Endothelial cell of umbilical vein (primary cell): ENCODE measurements around the gene TENT5C. TPM values are rescaled to one million over a fixed set of nuclear protein-coding genes. Genes with fewer than 3 reads are reported as not detected.

Experiments used
- BruUV-seq: library from RNA; stranded (reverse); fragments of 400-500 nt; replicated peaks from 2 replicates; lab custom pipeline; 2021; lab: Mats Ljungman, UMichigan
- CTCF ChIA-PET: fragments of 300-600, 350-600 bp; sonication (Branson Sonifier 250); formaldehyde crosslinking; loops from one replicate; lab custom pipeline; 2021; ENCODE audit warnings: antibody characterized with exemption, inconsistent platforms; lab: Charles Lee
- POLR2A ChIA-PET: fragments of 300-600, 350-600 bp; sonication (Branson Sonifier 250); formaldehyde crosslinking; loops from one replicate; lab custom pipeline; 2021; ENCODE audit warnings: antibody characterized with exemption, inconsistent platforms; lab: Charles Lee
- DNase-seq: peaks from one replicate; pipeline ENCODE4 v3.0.0-alpha.2; 2011; ENCODE audit warnings: low read depth, low spot score
- FAIRE-seq: peaks from 2 replicates; lab custom pipeline; 2011; peaks lifted over from hg19 to GRCh38; lab: Jason Lieb, UNC
- H2AFZ ChIP-seq: 2 replicates; pipeline ENCODE4 v1.6.0; 2012; ENCODE audit warnings: low read depth, low read length, control low read depth, inconsistent platforms
- H3K27ac ChIP-seq: 2 replicates; pipeline ENCODE4 v1.5.1; 2011; ENCODE audit warnings: low read depth, mild to moderate bottlenecking, control low read depth, low read length, moderate library complexity; ENCODE audit not compliant: insufficient read depth
- H3K27me3 ChIP-seq, 2 experiments: 2 replicates each; pipeline versions ENCODE4 v1.6.0 to v1.6.1; 2011; ENCODE audit warnings: low read length in 2 of 2, mixed read lengths in 1 of 2; ENCODE audit not compliant: control insufficient read depth in 2 of 2, insufficient read depth in 2 of 2
- H3K36me3 ChIP-seq, 2 experiments: 2 replicates in 1 of 2; 3 replicates in 1 of 2; pipeline ENCODE4 v1.5.1; 2011; ENCODE audit warnings: low read length in 2 of 2, mild to moderate bottlenecking in 1 of 2, moderate library complexity in 1 of 2; ENCODE audit not compliant: control insufficient read depth in 2 of 2, insufficient read depth in 2 of 2; ENCODE audit errors: extremely low read depth in 1 of 2
- H3K4me1 ChIP-seq: 3 replicates; pipeline ENCODE4 v1.5.1; 2011; ENCODE audit warnings: mild to moderate bottlenecking, low read length; ENCODE audit not compliant: control insufficient read depth, insufficient read depth; ENCODE audit errors: extremely low read depth
- H3K4me2 ChIP-seq: 2 replicates; pipeline ENCODE4 v1.6.1; 2011; ENCODE audit warnings: low read length, control low read depth, mixed read lengths; ENCODE audit not compliant: insufficient read depth
- H3K4me3 ChIP-seq, 3 experiments: fragments of 200-600 bp in 1 of 3; sonication (generic), shearing (Covaris generic) in 1 of 3; replicated peaks in 1 of 3; 2 replicates each; pipeline ENCODE4 v1.5.1; 2011 to 2016; ENCODE audit warnings: control low read depth in 3 of 3, low read length in 3 of 3, mild to moderate bottlenecking in 2 of 3, inconsistent platforms in 1 of 3, low read depth in 1 of 3, moderate library complexity in 1 of 3; ENCODE audit not compliant: insufficient read depth in 1 of 3
- H3K79me2 ChIP-seq: 2 replicates; pipeline ENCODE4 v1.6.0; 2012; ENCODE audit warnings: low read length, inconsistent platforms; ENCODE audit not compliant: control insufficient read depth, insufficient read depth
- H3K9ac ChIP-seq: replicated peaks from 2 replicates; pipeline ENCODE3; 2011; ENCODE audit warnings: low read length, control low read depth; ENCODE audit not compliant: insufficient read depth; ENCODE audit errors: extremely low read depth
- H3K9me1 ChIP-seq: replicated peaks from 3 replicates; pipeline ENCODE4 v1.6.0; 2011; ENCODE audit warnings: mild to moderate bottlenecking, low read length; ENCODE audit not compliant: control insufficient read depth, insufficient read depth; ENCODE audit errors: extremely low read depth
- H3K9me3 ChIP-seq: replicated peaks from 2 replicates; pipeline ENCODE4 v1.5.1; 2012; ENCODE audit warnings: low read length, inconsistent platforms; ENCODE audit not compliant: control insufficient read depth, insufficient read depth
- H4K20me1 ChIP-seq: replicated peaks from 2 replicates; pipeline ENCODE3; 2011; ENCODE audit warnings: mild to moderate bottlenecking, low read length; ENCODE audit not compliant: control insufficient read depth, insufficient read depth; ENCODE audit errors: extremely low read depth
- EZH2 ChIP-seq: IDR thresholded peaks from 2 replicates; pipeline ENCODE4 v1.6.1; 2012; ENCODE audit warnings: borderline replicate concordance, low read depth, mild to moderate bottlenecking, moderate library complexity, low read length, inconsistent platforms; ENCODE audit not compliant: severe bottlenecking
- FOS ChIP-seq: IDR thresholded peaks from 2 replicates; pipeline ENCODE4 v1.6.1; 2011; ENCODE audit warnings: mild to moderate bottlenecking, low read length, moderate library complexity, borderline replicate concordance; ENCODE audit not compliant: insufficient read depth
- GATA2 ChIP-seq: IDR thresholded peaks from 2 replicates; pipeline ENCODE4 v1.7.0; 2011; ENCODE audit warnings: low read depth, mild to moderate bottlenecking, moderate library complexity, mixed read lengths, low read length; ENCODE audit not compliant: insufficient read length, insufficient read depth
- JUN ChIP-seq: IDR thresholded peaks from 2 replicates; pipeline ENCODE4 v1.6.1; 2011; ENCODE audit warnings: borderline replicate concordance, low read depth; ENCODE audit not compliant: insufficient read length, insufficient read depth
- MAX ChIP-seq: IDR thresholded peaks from 2 replicates; pipeline ENCODE4 v1.6.1; 2011; ENCODE audit not compliant: insufficient read depth, insufficient read length
- MYC ChIP-seq: IDR thresholded peaks from one replicate; pipeline ENCODE4 v1.6.1; 2011; ENCODE audit warnings: mild to moderate bottlenecking, low read depth, low read length
- POLR2A ChIP-seq: IDR thresholded peaks from 2 replicates; pipeline ENCODE4 v1.6.1; 2012; ENCODE audit warnings: low read depth, mild to moderate bottlenecking, control low read depth, low read length
- POLR2AphosphoS5 ChIP-seq: IDR thresholded peaks from 2 replicates; pipeline ENCODE4 v1.6.1; 2012; ENCODE audit warnings: low read depth, mild to moderate bottlenecking, control low read depth, low read length, moderate library complexity; ENCODE audit not compliant: insufficient read depth
- dilution Hi-C: fragments of 300-500 bp; cut with MboI; formaldehyde crosslinking; loops from one replicate; pipeline ENCODE4 v1.15.0; 2019; ENCODE audit warnings: low sequenced_read_pairs; ENCODE audit not compliant: extremely low pct_ligation_motif_present
- intact Hi-C: fragments of 100-400 bp; cut with micrococcal nuclease; formaldehyde crosslinking; loops from one replicate; pipeline ENCODE4 v1.10.0; 2022
- polyA plus RNA-seq, 4 experiments: library from polyadenylated mRNA; depleted of rRNA in 3 of 4; stranded (reverse) in 3 of 4; unstranded in 1 of 4; fragments of >200 nt; gene quantifications; 2 replicates each; pipeline versions ENCODE4 v1.2.1 to v1.2.3, GENCODE V29; 2011 to 2012; ENCODE audit warnings: missing spikeins in 1 of 4
- total RNA-seq: library from RNA; stranded (reverse); gene quantifications from 2 replicates; pipeline ENCODE4 v1.2.3, GENCODE V29; 2021
- TF ChIP-seq, protein P1 (sequence below), 2 donors: IDR thresholded peaks; 1 replicate in 1 of 2; 2 replicates in 1 of 2; pipeline ENCODE4 v1.5.1; 2011; ENCODE audit warnings: low read length in 2 of 2, mild to moderate bottlenecking in 2 of 2, moderate library complexity in 2 of 2, control low read depth in 1 of 2, inconsistent platforms in 1 of 2, low read depth in 1 of 2; ENCODE audit not compliant: insufficient read depth in 1 of 2; ENCODE audit errors: extremely low read depth in 1 of 2

The TENT5C gene
- total and polyA plus RNA-seq, 2 donors (not counting 3 experiments of a cell fraction or from before 2014, with no cell fraction given), result 0.06 to 0.22 TPM

DNA sequence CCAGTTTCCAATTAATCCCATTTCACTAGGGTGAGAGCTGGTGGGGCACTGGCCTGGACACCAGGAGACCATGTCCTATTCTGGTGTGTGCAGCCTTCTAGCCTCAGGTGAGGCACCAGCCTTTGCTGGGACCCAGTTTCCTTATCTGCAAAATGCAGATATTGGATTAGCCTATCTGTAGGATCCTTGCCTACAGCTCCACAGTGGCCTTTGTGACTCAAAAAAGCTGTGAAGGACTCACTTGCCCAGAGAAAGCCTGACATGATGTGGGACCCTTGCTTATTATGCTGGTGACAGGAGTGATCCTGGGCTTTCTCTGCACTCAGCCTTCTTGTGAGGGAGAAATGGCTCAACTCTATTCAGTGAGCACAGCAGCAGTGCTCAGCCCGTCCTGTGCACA lies 32.3 kb downstream of the TENT5C start:
- dilution Hi-C loops, result no loop called here
- no peaks in the 10 kb centered on the region for H3K79me2 ChIP-seq
- no peak overlapping the region for H3K4me2 ChIP-seq
- H3K36me3 ChIP-seq, result no peaks in the 10 kb centered on the region
- ChIA-PET POLR2A (no interaction called here), CTCF (no interaction called here)
- H3K27ac ChIP-seq, result no peak overlapping the region
- H3K27me3 ChIP-seq, result peaks cover 0 to 10% of the 10 kb centered on the region in 2 experiments
- BruUV-seq, result no TSS peak
- no peak for DNase-seq
- TF ChIP-seq FOS (no peak), MYC (no peak), JUN (no peak), EZH2 (no peak), POLR2A (no peak), MAX (no peak), POLR2AphosphoS5 (no peak), GATA2 (no peak)
- TF ChIP-seq, protein P1, sequence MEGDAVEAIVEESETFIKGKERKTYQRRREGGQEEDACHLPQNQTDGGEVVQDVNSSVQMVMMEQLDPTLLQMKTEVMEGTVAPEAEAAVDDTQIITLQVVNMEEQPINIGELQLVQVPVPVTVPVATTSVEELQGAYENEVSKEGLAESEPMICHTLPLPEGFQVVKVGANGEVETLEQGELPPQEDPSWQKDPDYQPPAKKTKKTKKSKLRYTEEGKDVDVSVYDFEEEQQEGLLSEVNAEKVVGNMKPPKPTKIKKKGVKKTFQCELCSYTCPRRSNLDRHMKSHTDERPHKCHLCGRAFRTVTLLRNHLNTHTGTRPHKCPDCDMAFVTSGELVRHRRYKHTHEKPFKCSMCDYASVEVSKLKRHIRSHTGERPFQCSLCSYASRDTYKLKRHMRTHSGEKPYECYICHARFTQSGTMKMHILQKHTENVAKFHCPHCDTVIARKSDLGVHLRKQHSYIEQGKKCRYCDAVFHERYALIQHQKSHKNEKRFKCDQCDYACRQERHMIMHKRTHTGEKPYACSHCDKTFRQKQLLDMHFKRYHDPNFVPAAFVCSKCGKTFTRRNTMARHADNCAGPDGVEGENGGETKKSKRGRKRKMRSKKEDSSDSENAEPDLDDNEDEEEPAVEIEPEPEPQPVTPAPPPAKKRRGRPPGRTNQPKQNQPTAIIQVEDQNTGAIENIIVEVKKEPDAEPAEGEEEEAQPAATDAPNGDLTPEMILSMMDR (IDR thresholded peaks at IDR 0.05; ENCODE audit: extremely low read depth in 1 of 2, insufficient read depth in 1 of 2, low read depth in 1 of 2, low read length in 2 of 2), result no peak
- no peaks in the 10 kb centered on the region for H3K4me1 ChIP-seq
- FAIRE-seq, result no peak
- intact Hi-C loops, result no loop called here
- H3K9me3 ChIP-seq, result no peaks in the 10 kb centered on the region
- no peak overlapping the region for H3K4me3 ChIP-seq
- H3K9me1 ChIP-seq, result no peaks in the 10 kb centered on the region
- no peak overlapping the region for H2AFZ ChIP-seq
- no peak overlapping the region for H3K9ac ChIP-seq
- no peaks in the 10 kb centered on the region for H4K20me1 ChIP-seq
